B cell (primary cell): Measurements from ENCODE around the gene TMEM134. TPM values are rescaled to one million over a fixed set of nuclear protein-coding genes. Genes with fewer than 3 reads are reported as not detected.
"Not testable (repeated sequence)": the region's sequence is repeated elsewhere in the genome, so short reads cannot be mapped to it uniquely, and the experiment has no call there.

Source experiments
- ATAC-seq: fragments of 200-7000 bp; cut with Tn5 transposase; one replicate; pipeline ENCODE4 v1.10.0; 2021; ENCODE audit warnings: low read depth, mild to moderate bottlenecking, moderate number of reproducible peaks, moderate library complexity
- CTCF ChIA-PET: fragments of 350-600 bp; sonication (Branson Sonifier 250); formaldehyde crosslinking; loops from one replicate; lab custom pipeline; 2021; ENCODE audit warnings: antibody characterized with exemption, inconsistent platforms; lab: Charles Lee
- POLR2A ChIA-PET: fragments of 350-600 bp; sonication (Branson Sonifier 250); formaldehyde crosslinking; loops from one replicate; lab custom pipeline; 2021; ENCODE audit warnings: antibody characterized with exemption; lab: Charles Lee
- DNase-seq: peaks from one replicate; pipeline ENCODE4 v3.0.0; 2013
- H2AFZ ChIP-seq: 2 replicates; pipeline ENCODE4 v1.6.1; 2012; ENCODE audit warnings: mild to moderate bottlenecking, low read depth, low read length; ENCODE audit not compliant: insufficient read depth, poor library complexity, severe bottlenecking
- H3K27ac ChIP-seq, 2 donors: 1 replicate in 1 of 2; 2 replicates in 1 of 2; pipeline ENCODE4 v1.5.1; 2012 to 2013; ENCODE audit warnings: low read length in 2 of 2, mild to moderate bottlenecking in 2 of 2, moderate library complexity in 1 of 2
- H3K27me3 ChIP-seq, 4 experiments: fragments of 200-600 bp in 1 of 4; sonication (generic) in 1 of 4; replicated peaks in 1 of 4; 1 replicate in 2 of 4; 2 replicates in 2 of 4; pipeline versions ENCODE4 v1.6.1 to v1.7.0; 2013 to 2016; ENCODE audit warnings: low read length in 3 of 4, mild to moderate bottlenecking in 2 of 4, mixed read lengths in 1 of 4, moderate library complexity in 1 of 4; ENCODE audit not compliant: insufficient read depth in 4 of 4, control insufficient read depth in 3 of 4; ENCODE audit errors: control extremely low read depth in 1 of 4
- H3K36me3 ChIP-seq, 2 experiments: replicated peaks in 1 of 2; 1 replicate in 1 of 2; 2 replicates in 1 of 2; pipeline versions ENCODE4 v1.6.1 to v1.7.1; 2013; ENCODE audit warnings: low read length in 1 of 2; ENCODE audit not compliant: insufficient read depth in 2 of 2, control insufficient read depth in 1 of 2; ENCODE audit errors: control extremely low read depth in 1 of 2, extremely low read depth in 1 of 2
- H3K4me1 ChIP-seq, 2 donors: fragments of 200-600 bp in 1 of 2; sonication (generic) in 1 of 2; 1 replicate in 1 of 2; 2 replicates in 1 of 2; pipeline versions ENCODE4 v1.5.1 to v1.6.1; 2013 to 2017; ENCODE audit warnings: low read length in 2 of 2; ENCODE audit not compliant: control insufficient read depth in 2 of 2, insufficient read depth in 2 of 2
- H3K4me2 ChIP-seq: replicated peaks from 2 replicates; pipeline ENCODE3; 2012; ENCODE audit warnings: mild to moderate bottlenecking, low read depth, low read length; ENCODE audit not compliant: poor library complexity, severe bottlenecking
- H3K4me3 ChIP-seq, 5 experiments: fragments of 200-600 bp in 1 of 5; sonication (generic) in 1 of 5; 1 replicate in 3 of 5; 2 replicates in 2 of 5; pipeline versions ENCODE4 v1.5.1 to v1.7.0; 2011 to 2016; ENCODE audit warnings: low read length in 4 of 5, mild to moderate bottlenecking in 4 of 5, low read depth in 2 of 5, control low read depth in 1 of 5, moderate library complexity in 1 of 5; ENCODE audit not compliant: insufficient read depth in 1 of 5; ENCODE audit errors: control extremely low read depth in 1 of 5, extremely low read depth in 1 of 5
- H3K79me2 ChIP-seq: fragments of 200-600 bp; sonication (generic); one replicate; pipeline ENCODE4 v1.6.0; 2016; ENCODE audit warnings: low read length; ENCODE audit not compliant: control insufficient read depth, insufficient read depth
- H3K9ac ChIP-seq: fragments of 200-600 bp; sonication (generic); 2 replicates; pipeline ENCODE4 v1.6.1; 2017; ENCODE audit warnings: mild to moderate bottlenecking, low read length, moderate library complexity
- H3K9me3 ChIP-seq, 3 donors: one replicate each; pipeline versions ENCODE4 v1.6.1 to v1.7.1; 2013; ENCODE audit warnings: low read length in 2 of 3; ENCODE audit not compliant: control insufficient read depth in 2 of 3, insufficient read depth in 1 of 3; ENCODE audit errors: control extremely low read depth in 1 of 3
- H4K20me1 ChIP-seq: 2 replicates; pipeline ENCODE4 v1.6.0; 2012; ENCODE audit warnings: mild to moderate bottlenecking, low read length; ENCODE audit not compliant: insufficient read depth, control insufficient read depth, poor library complexity, severe bottlenecking
- H3K27ac Mint-ChIP-seq: one replicate; pipeline ENCODE4 v1.8.0; 2021; ENCODE audit warnings: mixed read lengths
- H3K27me3 Mint-ChIP-seq: one replicate; pipeline ENCODE4 v1.8.0; 2021; ENCODE audit warnings: mixed read lengths
- H3K4me1 Mint-ChIP-seq: one replicate; pipeline ENCODE4 v1.8.0; 2021; ENCODE audit warnings: mixed read lengths
- H3K4me3 Mint-ChIP-seq: one replicate; pipeline ENCODE4 v1.8.0; 2021; ENCODE audit warnings: mixed read lengths
- H3K9me3 Mint-ChIP-seq: one replicate; pipeline ENCODE4 v1.8.0; 2022; ENCODE audit warnings: mixed read lengths; ENCODE audit not compliant: insufficient read depth
- CTCF ChIP-seq: fragments of 200-600 bp; IDR thresholded peaks from one replicate; pipeline ENCODE4 v1.8.0; 2022; ENCODE audit warnings: antibody characterized with exemption, mild to moderate bottlenecking
- EZH2 ChIP-seq: IDR thresholded peaks from 2 replicates; pipeline ENCODE4 v1.6.1; 2012; ENCODE audit warnings: borderline replicate concordance, low read depth, mild to moderate bottlenecking, moderate library complexity, low read length; ENCODE audit not compliant: insufficient read depth, poor library complexity, severe bottlenecking
- WGBS: methylation state at CpG from one replicate; pipeline ENCODE4 v1.1.5; 2013; ENCODE audit warnings: missing lambda C conversion rate; ENCODE audit not compliant: insufficient coverage; 5-methylcytosine and 5-hydroxymethylcytosine counted together
- intact Hi-C: fragments of 100-400 bp; cut with micrococcal nuclease; formaldehyde crosslinking; loops from one replicate; pipeline ENCODE4 v1.10.0; 2022
- polyA plus RNA-seq: library from polyadenylated mRNA; depleted of rRNA; stranded (reverse); fragments of >200 nt; gene quantifications from 2 replicates; pipeline ENCODE4 v1.2.3, GENCODE V29; 2012
- total RNA-seq, 2 donors: library from RNA; stranded (reverse); fragments of 120-200 nt in 1 of 2; gene quantifications; 1 replicate in 1 of 2; 2 replicates in 1 of 2; pipeline versions ENCODE4 v1.2.3 to v1.2.4, GENCODE V29; 2013 to 2022

TMEM134 gene
- total and polyA plus RNA-seq, 2 donors (not counting 1 experiment from before 2014, with no cell fraction given) = 167 to 197 TPM

GRCh38 chr11:67514116-67514515 is 45.1 kb upstream of the TMEM134 start:
- H3K4me1 ChIP-seq = peaks cover under 1 to 1% of the 10 kb centered on the region in 2 donors
- no peaks in the 10 kb centered on the region for H3K36me3 ChIP-seq
- no peak overlapping the region for H3K4me3 ChIP-seq
- no peak overlapping the region for H3K9ac ChIP-seq
- Mint-ChIP-seq H3K4me3 (no peak overlapping the region), H3K4me1 (peaks cover 1% of the 10 kb centered on the region), H3K9me3 (no peaks in the 10 kb centered on the region), H3K27me3 (peaks cover 29% of the 10 kb centered on the region), H3K27ac (no peak overlapping the region)
- intact Hi-C loops = no loop called here
- no peak for ATAC-seq
- WGBS = 83% methylated on average over 2 of the region's 7 CpGs
- no peak for TF ChIP-seq EZH2
- no peak for TF ChIP-seq CTCF
- H4K20me1 ChIP-seq = no peaks in the 10 kb centered on the region
- H3K4me2 ChIP-seq = no peak overlapping the region
- ChIA-PET POLR2A (interaction anchor here (0.5 kb wide), 1 partner anchor 51 kb away, joined by 3 read pairs; no protein-coding TSS in a partner anchor), CTCF (no interaction called here)
- peaks cover 0 to 27% (median 5%) of the 10 kb centered on the region in 4 experiments for H3K27me3 ChIP-seq
- H2AFZ ChIP-seq = no peak overlapping the region
- H3K27ac ChIP-seq = no peak overlapping the region
- no peaks in the 10 kb centered on the region for H3K9me3 ChIP-seq
- H3K79me2 ChIP-seq = no peaks in the 10 kb centered on the region
- no peak for DNase-seq

DNA sequence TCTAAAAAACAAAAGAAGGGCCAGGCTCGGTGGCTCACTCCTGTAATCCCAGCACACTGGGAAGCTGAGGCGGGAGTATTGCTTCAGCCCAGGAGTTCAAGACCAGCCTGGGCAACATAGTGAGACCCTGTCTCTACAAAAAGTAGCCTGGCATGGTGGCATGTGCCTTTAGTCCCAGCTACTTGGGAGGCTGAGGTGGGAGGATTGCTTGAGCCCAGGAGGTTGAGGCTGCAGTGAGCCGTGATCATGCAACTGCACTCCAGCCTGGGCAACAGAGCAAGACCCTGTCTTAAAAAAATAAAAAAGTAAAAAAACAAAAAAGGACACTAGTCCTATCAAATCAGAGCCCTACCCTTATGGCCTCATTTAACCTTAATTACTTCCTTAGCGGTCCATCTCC is 42.5 kb upstream of the TMEM134 start:
- H3K9ac ChIP-seq, DNase-seq, H3K4me3 ChIP-seq, POLR2A ChIA-PET, H3K27ac ChIP-seq, H3K9me3 ChIP-seq, ATAC-seq, H3K36me3 ChIP-seq, H3K4me3 Mint-ChIP-seq, intact Hi-C loops, H3K4me2 ChIP-seq, H3K9me3 Mint-ChIP-seq, CTCF ChIA-PET, H3K79me2 ChIP-seq, H2AFZ ChIP-seq, H3K27ac Mint-ChIP-seq: not testable (repeated sequence)
- Histone ChIP-seq H3K4me1 (peaks cover 17 to 20% of the 10 kb centered on the region in 2 donors), H4K20me1 (peaks cover 12% of the 10 kb centered on the region), H3K27me3 (peaks cover 0 to 20% (median 5%) of the 10 kb centered on the region in 4 experiments)
- WGBS = 100% methylated on average over 2 of the region's 4 CpGs
- Mint-ChIP-seq H3K27me3 (peaks cover 21% of the 10 kb centered on the region), H3K4me1 (peaks cover 15% of the 10 kb centered on the region)
